SIG-M5 (cell line): ENCODE measurements around the gene NTN1.

Experiments used
- DNase-seq: peaks from one replicate; lab custom pipeline; 2025; lab: John Stamatoyannopoulos, UW

Gene NTN1

DNA sequence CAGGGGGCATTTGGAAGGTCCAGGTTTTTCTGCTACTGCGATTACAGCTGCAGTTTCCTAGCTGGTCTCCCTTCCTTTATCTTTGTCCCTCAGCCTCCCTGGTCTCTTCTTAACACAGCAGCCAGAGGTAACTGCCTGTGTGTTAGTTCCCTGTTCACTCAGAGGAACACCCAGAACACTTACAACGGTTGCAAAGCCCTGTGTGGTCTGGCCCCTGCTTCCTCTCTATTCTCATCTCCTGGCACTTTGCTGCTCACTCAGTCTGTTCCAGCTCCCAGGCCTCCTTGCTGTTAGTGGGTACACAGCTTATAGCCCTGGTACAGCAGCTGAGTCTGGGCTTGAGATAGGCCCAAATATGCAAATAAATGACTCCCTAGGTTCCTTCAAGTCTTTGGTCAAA is 16.4 kb downstream of the NTN1 start:
- no peak for DNase-seq

GRCh38 chr17:9038380-9038779 is 17.1 kb downstream of the NTN1 start:
- no peak for DNase-seq

DNA sequence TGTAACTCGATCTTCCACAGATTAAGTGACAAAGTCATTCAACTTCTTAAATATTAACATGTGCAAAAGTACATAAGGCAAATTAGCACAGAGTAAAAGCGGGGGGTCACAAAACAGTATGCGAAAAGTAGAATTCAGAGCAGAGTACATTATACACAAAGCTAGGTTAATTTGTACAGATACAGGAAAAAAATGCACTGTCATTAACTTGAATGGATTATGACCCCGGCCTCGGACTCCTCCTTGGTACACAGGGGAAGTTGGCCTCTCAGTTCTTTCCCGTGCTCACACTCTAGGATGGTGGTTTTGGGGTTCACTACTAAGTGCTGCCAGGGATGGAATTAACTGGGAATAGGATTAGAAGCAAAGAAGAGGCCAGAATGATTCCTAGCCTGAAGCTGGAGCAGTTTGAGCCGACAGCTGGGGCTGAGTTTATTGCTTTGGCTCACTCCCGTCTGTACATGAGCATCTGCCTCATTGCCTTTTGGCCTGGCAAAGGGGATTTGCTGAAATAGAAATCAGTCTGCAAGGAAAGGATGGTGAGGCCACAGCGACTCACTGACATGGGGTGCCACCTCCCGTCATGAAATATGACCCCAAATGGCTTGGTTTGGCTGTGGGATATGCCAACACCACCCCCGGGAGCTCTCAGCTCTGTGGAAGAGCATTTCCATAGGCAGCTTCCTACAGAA is 23.6 kb downstream of the NTN1 start:
- DNase-seq: no peak

DNA sequence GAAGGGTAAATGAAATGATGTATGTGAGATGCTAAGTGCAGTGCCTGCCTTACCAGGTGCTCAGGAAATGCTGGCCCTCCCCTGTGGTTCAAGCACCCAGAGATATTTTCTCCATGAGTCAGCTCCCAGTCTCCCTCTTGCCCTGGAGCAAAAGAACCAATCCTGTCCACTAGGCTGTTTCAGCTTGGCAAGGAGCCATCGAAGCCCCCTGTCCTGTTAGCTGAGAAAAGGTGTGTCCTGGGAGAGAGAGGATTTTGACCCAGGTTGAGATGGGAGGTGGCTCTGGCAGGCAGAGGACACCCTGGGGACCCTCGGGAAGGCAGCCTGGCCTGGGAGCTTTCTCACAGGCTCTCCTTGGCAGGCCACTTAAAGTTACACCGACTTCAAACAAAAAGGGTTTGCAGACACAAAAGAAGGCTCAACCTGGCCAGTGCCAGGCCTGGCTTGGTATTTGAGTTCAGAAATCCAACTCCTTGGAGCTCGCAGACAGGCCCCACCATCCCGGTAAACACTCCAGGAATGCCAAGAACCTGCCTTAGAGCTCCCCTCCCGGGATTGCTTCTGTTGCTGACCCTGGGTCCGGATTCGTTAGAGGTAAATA is 29.6 kb downstream of the NTN1 start:
- DNase-seq: no peak

DNA sequence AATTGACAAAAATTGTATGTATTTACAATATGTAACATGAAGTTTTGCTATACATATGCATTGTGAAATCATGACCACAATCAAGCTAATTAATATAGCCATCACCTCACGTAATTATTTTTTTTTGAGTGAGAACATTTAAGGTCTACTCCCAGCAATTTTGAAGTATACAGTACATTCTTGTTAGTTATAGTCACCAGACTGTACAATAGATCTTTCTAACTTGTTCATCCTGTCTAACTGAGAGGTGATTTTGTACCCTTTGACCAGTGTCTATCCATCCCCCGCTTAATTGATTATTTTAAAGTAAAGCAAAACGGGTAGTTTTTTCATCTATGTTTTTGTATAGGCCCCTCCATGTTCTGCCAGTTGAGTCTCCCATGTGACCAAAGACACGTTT is 30.3 kb downstream of the NTN1 start:
- no peak for DNase-seq

DNA sequence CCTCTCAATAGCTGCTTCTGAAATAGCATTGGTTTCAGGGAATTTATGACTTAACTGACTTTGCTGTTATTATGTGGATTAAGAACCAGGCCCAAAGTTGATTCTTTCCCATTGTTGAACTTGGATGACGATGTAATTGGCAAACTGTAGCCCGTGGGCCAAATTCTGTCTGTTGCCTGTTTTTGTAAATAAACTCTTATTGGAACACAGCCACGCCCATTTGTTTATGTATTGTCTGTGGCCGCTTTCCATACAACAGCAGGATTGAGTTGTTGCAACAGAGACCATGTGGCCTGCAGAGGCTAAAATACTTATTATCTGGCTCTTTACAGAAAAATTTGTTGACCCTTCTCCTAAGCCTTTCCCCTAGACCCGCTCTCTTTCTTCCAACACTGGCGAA is 31.6 kb downstream of the NTN1 start:
- no peak for DNase-seq

DNA sequence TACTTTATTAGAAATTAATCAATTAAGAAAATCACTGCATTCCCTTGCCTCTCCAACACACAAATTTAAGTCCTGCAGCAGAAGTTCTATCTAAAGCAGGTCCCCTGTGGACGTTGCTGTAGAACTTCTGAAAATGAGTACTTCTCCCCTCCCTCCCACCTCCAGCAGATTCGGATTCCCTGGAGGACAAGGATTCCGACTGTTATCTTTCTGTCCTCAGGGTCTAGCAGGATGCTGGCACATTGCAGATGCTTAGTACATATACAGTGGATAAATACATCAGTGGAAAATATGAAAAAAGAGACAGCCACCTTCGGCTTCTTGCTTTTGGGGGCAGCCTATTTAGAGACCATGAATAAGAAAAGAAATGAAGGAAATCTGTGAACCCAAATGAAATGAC is 32.1 kb downstream of the NTN1 start:
- DNase-seq: no peak

GRCh38 chr17:9054126-9054975 is 33.0 kb downstream of the NTN1 start:
- DNase-seq: no peak

DNA sequence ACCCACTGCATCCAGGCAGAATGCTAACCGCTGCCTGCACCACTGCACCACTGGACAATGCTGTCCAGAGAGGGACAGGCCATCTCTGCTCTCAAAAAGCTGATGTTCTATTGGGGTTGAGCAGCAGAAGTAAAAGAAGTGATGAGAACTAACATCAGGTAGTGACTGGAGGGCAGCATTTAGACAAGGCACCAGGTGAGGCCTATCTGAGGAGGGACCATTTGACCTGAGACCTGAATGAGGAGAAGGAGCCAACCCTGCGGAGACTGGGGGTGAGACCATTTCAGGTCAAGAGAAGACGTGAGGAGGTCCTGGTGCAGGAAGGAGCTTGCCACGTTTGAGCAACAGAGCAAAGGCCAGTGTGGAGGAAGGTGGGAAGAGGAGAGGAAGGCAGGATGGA is 34.0 kb downstream of the NTN1 start:
- no peak for DNase-seq

DNA sequence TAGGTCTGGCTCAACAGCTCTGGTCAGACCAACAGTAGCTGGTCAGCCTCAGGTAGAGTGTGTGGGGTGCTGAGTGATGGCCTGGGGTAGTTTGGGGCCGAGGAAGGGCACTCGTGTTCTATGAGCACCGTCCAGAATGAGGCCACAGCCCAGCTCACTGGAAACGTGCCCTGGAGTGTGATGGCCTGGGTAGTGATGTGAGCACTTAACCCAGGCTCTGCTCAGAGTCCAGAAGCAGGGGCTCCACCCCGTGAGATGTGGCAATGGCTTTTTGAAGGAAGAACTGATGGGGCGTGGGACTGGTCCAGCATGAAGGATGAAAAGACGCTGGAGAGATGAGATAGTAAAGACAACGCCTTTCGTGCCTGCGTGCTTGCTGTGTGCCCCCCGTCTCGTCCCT is 35.3 kb downstream of the NTN1 start:
- no peak for DNase-seq

DNA sequence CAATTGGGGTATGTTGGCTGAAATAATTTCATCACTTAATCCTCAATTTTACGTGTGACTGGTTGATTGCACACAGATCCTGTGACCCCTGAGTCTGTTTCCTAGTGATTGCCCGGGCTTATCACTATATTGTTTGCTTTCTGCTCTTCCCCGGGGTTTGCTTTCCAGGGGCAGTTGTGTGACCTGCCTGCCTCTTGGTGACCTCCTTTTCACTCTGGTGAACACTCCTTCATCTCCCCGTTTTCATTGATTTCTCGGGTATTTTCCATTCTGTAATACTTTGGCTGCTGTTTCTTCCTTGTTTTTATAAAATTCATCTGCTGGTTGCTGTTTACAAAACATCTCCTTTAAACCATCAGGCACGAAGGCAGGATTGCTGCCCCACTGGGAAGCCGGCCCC is 36.0 kb downstream of the NTN1 start:
- DNase-seq: no peak

DNA sequence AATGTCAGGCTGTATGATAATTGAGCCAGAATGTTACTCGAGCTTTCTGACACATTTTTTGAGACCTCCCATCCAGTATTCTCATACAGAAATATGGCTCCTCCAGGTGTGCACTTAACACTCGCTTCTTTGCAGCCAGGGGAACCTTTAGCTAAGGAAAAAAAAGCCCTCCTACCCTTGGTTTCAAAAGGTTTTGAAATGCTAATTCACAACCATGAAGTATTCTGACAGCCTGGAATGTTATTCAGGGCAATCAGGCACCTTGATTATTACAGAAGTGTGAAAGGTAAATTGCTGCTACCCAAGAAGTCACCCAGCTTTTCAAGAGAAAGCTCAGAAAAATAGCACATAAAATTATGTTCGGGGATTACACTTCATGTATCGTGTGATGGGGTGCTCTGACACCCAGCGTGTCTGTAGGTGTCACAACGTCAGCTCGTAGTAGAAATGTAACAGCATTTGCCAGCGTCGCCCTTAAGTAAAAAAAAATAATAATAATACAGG is 41.1 kb downstream of the NTN1 start:
- no peak for DNase-seq

DNA sequence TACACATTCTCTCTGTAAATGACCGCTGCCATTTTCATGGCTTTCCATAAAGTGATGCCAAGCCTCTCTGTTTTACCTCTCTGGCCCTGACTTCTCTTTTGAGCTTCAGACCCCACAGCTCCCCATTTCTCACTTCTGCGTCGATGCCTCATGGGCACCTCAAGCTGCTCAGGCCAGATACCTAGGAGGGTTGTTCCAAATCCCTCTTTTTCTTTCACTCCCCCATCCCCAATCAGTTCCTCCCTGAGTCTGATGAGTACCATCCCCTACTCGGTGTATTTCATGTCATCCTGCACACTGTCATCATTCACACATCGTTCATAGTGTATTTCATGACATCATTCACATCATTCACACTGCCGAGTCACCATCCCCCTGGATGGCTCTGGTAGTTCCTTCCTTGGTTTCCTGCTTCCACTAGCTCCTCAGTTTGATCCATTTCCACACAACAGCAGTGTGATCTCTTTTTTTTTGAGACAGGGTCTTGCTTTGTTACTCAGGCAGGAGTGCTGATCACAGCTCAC is 43.1 kb downstream of the NTN1 start:
- no peak for DNase-seq

- no peak for DNase-seq
Measured at GRCh38 chr17:9071016-9071415, 49.7 kb downstream of the NTN1 start.

DNA sequence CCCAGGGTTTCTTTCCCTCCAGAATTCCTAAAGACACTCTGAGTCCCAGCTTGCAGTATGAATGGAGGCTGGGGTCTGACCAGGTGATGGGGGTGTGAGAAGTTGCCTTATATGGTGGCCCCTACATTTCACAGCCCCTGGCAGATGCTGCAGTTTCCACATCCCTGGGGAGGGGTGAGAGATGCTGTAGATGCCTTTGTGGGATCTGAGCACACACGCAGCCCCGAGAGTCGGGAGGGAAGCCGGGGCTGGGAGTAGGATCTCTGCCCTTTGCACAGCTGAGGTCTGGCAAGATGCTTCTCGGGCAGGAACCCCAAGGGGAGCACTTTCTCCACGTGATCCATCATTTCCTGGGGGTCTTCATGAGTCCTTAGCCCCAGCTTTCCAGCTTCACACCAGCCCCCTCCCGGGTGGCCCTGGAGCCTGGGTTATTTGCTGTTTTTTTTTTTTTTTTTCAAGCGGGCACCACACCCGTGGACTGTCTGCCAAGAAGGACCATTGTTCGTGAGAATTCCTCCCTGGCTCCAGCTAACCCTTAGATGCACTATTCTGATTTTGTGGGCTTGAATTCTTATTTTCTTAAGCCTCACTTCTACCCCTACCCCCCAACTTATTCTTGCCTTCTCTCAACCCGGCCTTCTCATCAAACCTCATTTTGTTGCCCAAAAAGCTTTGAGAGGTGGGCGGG is 50.6 kb downstream of the NTN1 start:
- DNase-seq: no peak

DNA sequence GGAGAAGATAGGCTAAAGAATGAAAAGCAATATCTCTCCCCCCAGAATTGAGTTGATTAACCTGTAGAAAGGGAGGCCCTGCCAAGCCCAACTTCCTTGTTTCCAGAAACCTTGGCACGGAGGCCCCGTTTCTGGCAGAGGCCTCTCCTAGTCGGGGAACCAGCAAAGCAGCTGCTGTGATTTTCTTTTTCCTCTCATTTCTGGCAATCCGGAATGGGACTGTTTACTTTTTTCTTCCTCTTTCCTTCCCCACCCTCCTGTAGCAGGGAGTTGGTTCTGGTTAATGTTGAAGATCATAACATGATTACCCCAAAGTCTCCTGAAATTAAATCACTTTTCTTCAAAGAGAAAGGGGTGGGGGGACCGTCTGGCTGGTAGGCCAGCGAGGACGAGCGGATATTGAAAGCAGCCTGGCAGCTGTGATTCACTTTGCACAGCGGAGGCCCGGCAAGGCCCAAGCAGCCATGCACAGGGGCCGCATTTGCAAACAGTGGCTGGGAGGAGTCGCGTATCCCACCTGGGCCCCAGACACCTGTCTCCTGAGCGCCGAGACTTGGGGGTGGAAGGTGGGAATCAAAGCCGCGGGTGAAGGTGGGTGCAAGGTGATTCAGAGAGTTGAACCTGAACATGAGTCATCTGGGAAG is 51.5 kb downstream of the NTN1 start:
- no peak for DNase-seq

DNA sequence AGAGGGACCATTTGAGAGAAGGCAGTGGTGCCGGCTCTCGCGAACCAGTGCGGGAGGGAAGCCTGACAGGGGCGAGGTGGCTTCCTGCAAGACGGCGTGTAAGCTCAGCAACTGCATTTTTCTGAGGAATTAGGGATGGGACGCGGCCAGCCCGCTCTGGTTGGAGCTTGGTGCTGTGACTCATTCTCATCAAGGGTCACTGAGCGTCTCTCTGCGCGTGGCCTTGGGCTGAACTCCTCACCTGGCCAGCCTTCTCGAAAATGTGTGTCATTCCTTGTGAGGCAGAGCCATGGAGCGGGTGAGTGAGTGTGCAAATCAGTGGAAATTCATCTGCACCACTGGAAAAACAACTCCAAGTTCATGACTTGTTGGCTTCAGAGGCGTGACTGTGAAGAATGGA is 52.8 kb downstream of the NTN1 start:
- DNase-seq: no peak

DNA sequence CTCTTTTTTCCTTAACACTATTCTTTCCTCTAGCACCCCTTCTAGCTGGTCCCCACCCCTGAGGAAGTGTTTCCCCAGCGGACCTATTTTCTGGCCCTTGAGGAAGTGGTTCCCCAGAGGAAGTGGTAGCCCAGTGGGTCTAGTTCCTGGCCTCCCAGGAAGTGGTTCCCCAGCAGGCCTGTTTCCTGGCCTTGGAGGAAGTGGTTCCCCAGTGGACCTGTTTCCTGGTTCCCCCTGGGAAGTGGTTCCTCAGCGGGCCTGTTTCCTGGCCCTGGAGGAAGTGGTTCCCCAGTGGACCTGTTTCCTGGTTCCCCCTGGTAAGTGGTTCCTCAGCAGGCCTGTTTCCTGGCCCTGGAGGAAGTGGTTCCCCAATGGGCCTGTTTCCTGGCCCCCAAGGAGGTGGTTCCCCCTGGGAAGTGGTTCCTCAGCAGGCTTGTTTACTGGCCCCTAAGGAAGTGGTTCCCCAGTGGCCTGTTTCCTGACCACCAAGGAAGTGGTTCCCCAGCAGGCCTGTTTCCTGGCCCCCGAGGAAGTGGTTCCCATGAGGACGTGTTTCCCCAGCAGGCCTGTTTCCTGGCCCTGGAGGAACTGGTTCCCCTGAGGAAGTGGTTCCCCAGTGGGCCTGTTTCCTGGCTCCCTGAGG is 58.3 kb downstream of the NTN1 start:
- DNase-seq: no peak

DNA sequence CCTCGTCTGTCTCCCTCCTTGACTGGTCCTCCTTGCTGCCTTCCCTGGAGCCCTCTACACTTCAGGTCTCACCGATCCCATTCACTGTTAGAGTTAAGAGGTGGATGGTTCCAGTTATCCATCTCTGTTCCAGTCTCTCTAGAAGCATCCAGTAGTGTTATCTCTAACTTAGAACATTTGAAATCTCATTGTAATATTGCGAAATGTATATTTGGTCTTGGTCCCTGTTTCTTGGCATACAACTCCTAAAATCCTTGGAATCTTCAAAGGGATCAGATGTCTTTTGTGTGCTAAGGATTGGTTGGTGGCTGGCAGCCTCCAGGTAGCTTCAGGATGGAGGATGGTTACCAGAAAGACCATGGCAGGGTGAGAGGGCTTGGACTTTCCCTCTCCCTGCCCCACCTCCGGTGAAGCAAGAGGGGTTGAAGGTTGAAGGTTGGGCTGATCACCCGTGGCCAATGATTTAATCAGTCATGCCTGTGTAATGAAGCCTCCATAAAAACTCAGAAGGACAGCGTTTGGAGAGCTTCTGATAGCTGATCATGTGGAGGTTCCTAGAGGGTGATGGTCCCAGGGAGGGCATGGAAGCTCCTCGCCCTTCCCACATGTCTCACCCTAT is 59.1 kb downstream of the NTN1 start:
- no peak for DNase-seq

DNA sequence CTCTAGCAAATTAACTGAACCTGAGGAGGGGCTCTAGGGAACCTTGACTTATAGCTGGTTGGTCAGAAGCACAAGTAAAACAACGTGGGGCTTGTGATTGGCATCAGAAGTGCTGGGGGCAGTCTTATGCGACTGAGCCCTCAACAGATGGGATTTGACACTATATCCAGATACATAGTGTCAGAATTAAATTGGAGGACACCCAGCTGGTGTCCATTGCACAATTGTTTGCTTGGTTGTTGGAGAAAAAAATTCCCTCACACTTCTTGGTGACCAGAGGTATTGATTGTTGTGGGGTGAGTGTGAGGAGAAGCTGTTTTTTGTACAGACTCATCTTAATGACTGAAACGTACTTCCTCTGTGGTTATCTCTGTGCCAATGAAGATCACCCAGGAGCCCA is 59.7 kb downstream of the NTN1 start:
- DNase-seq: no peak

GRCh38 chr17:9086577-9086976 is 65.3 kb downstream of the NTN1 start:
- no peak for DNase-seq
